ENCODE measurements around the gene TFEC.

TFEC gene

GRCh38 chr7:115920367-115920766 lies 110.2 kb downstream of the TFEC start:
- no peak for DNase-seq

- DNase-seq, result no peak
These were observed 115.6 kb downstream of the TFEC start for GRCh38 chr7:115914951-115915350.

GRCh38 chr7:115911465-115911864 lies 119.1 kb downstream of the TFEC start:
- no peak for DNase-seq

GRCh38 chr7:115910541-115911164 lies 119.9 kb downstream of the TFEC start:
- DNase-seq, result no peak

GRCh38 chr7:115906731-115907130 lies 123.8 kb downstream of the TFEC start:
- DNase-seq, result no peak

GRCh38 chr7:115889669-115889984 lies 140.9 kb downstream of the TFEC start:
- no peak for DNase-seq

GRCh38 chr7:115888981-115889668 lies 141.4 kb downstream of the TFEC start:
- no peak for DNase-seq

- no peak for DNase-seq
These were observed 145.0 kb downstream of the TFEC start for GRCh38 chr7:115885550-115885949.

Data from NK-92 treated with Interleukin-12 subunit alpha and Interleukin-12 subunit beta, amount 100 ng/mL, for 24 hours (cell line).